Measurements from ENCODE around the gene SKAP1.
A peak's percentile ranks its signal among the peaks of the same experiment; 100 is the strongest.
"Not testable (repeated sequence)": the region's sequence is repeated elsewhere in the genome, so short reads cannot be mapped to it uniquely, and the experiment has no call there.

SKAP1 gene

DNA sequence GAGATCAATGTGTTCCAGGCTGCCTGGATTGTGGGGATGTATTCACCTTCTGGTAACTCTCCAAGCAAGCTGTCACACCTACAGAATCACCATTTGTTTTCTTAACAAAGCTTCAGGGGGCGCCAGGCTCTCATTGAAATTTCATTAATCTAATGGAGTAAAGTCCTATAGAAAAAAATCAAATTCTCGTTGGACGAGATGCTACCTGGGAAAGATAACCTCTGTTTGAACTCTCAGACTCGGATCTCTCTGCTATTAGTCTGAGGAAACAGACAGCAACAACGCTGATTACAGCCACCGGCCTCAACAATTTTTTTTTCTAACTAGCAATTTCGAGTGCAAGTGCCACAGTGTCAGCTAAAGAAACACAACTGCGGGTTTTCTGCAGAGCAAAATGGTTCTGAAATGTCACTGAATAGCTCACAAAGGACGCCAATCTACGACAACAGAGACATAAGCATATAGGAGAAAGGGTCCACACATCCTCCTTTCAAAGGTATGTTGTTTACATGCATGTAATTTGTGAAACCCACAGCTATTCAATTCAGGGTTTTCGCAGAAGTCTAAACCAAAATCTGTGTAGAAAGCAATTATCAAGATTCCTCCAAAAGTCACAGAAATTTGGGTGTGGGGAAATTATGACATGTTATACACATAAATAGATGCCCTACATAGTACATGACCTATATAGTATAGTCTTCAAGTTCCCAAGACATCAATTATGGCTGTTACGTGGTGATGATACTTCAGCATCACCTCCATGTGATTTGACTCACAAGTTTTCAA is 135.8 kb downstream of the SKAP1 start:
- Histone ChIP-seq H4K20me1 (ENCODE audit: insufficient read depth, low read length) (no peaks in the 10 kb centered on the region), H2AFZ (ENCODE audit: low read depth, low read length) (no peak overlapping the region), H3K4me2 (ENCODE audit: low read length) (peak overlapping the region; percentile 74; the same call in 1 of the 2 replicates), H3K4me1 (ENCODE audit: low read length) (peaks cover 24% of the 10 kb centered on the region), H3K9me3 (ENCODE audit: insufficient read depth, low read length) (no peaks in the 10 kb centered on the region), H3K36me3 (replicated peaks; ENCODE audit: low read depth, low read length) (no peaks in the 10 kb centered on the region), H3K27me3 (ENCODE audit: low read depth, low read length) (no peaks in the 10 kb centered on the region), H3K79me2 (ENCODE audit: low read length) (no peaks in the 10 kb centered on the region), H3K27ac (ENCODE audit: low read length) (no peak overlapping the region), H3K9ac (ENCODE audit: low read length) (no peak overlapping the region), H3K4me3 (ENCODE audit: low read length) (no peak overlapping the region)
- TF ChIP-seq, protein P1, sequence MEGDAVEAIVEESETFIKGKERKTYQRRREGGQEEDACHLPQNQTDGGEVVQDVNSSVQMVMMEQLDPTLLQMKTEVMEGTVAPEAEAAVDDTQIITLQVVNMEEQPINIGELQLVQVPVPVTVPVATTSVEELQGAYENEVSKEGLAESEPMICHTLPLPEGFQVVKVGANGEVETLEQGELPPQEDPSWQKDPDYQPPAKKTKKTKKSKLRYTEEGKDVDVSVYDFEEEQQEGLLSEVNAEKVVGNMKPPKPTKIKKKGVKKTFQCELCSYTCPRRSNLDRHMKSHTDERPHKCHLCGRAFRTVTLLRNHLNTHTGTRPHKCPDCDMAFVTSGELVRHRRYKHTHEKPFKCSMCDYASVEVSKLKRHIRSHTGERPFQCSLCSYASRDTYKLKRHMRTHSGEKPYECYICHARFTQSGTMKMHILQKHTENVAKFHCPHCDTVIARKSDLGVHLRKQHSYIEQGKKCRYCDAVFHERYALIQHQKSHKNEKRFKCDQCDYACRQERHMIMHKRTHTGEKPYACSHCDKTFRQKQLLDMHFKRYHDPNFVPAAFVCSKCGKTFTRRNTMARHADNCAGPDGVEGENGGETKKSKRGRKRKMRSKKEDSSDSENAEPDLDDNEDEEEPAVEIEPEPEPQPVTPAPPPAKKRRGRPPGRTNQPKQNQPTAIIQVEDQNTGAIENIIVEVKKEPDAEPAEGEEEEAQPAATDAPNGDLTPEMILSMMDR (IDR thresholded peaks at IDR 0.05; ENCODE audit: low read depth, low read length): no peak
- TF ChIP-seq EZH2phosphoT487 (IDR thresholded peaks at IDR 0.05; ENCODE audit: low read depth): no peak

DNA sequence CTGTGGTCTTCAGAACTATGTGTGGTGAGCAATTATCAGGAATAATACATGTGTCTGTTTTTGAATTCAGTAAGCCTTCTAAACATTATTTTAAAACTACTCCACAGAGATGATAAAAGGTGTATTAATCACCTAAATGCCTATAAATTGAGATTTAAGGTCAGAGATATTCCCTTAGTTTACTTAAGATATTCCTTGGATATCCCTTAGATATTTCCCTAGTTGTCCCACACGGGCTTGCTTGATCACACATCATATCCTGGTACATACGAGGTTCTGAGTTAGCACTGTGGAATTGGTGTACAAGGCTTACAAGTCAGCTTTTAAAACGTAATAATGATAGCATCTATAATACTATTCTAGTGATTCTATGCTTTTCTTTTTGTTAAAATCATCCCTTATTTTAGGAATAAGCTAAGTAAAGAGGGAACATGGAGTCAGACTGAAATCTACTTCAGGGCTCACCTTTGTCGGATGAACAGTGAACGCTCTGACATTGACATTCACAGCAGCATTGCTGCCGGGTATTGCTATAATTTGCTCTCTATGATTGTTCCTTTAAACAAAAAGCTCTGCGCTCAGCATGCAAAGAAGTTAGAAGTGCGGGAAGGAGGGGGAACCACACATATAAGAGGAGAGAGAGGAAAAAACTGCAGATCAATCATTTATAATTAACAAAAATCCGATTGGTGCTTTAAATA is 136.5 kb downstream of the SKAP1 start:
- no peaks in the 10 kb centered on the region for H3K36me3 ChIP-seq (replicated peaks; ENCODE audit: low read depth, low read length)
- H4K20me1 ChIP-seq (ENCODE audit: insufficient read depth, low read length): no peaks in the 10 kb centered on the region
- H3K27me3 ChIP-seq (ENCODE audit: low read depth, low read length): no peaks in the 10 kb centered on the region
- peaks cover 21% of the 10 kb centered on the region for H3K4me1 ChIP-seq (ENCODE audit: low read length)
- H3K4me2 ChIP-seq (ENCODE audit: low read length): no peak overlapping the region
- H3K27ac ChIP-seq (ENCODE audit: low read length): no peak overlapping the region
- H3K9me3 ChIP-seq (ENCODE audit: insufficient read depth, low read length): no peaks in the 10 kb centered on the region
- TF ChIP-seq EZH2phosphoT487 (IDR thresholded peaks at IDR 0.05; ENCODE audit: low read depth): no peak
- TF ChIP-seq, protein P1 (IDR thresholded peaks at IDR 0.05; ENCODE audit: low read depth, low read length): no peak
- no peak overlapping the region for H3K9ac ChIP-seq (ENCODE audit: low read length)
- no peaks in the 10 kb centered on the region for H3K79me2 ChIP-seq (ENCODE audit: low read length)
- no peak overlapping the region for H3K4me3 ChIP-seq (ENCODE audit: low read length)
- no peak overlapping the region for H2AFZ ChIP-seq (ENCODE audit: low read depth, low read length)

DNA sequence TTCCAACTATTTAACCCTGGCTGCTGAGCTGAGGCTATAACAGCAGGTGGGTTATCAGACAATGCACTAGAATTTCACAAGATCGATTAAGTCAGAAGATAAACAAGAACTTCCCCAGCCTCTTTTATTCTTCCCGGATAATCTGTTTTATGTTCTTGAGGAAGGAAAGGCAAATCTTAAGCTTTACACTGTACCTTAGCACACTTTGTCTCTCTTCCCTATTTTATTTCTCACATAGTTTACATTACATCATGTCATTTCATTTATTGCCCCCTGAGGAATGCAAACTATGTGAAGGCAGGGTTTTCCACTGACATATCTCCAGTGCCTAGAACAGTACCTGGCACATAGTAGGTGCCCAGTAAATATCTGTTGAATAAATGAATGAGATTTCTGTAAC is 139.6 kb downstream of the SKAP1 start:
- no peaks in the 10 kb centered on the region for H3K9me3 ChIP-seq (ENCODE audit: insufficient read depth, low read length)
- H3K36me3 ChIP-seq (replicated peaks; ENCODE audit: low read depth, low read length): no peaks in the 10 kb centered on the region
- H3K4me2 ChIP-seq (ENCODE audit: low read length): no peak overlapping the region
- peaks cover 8% of the 10 kb centered on the region for H3K4me1 ChIP-seq (ENCODE audit: low read length)
- no peaks in the 10 kb centered on the region for H4K20me1 ChIP-seq (ENCODE audit: insufficient read depth, low read length)
- no peak overlapping the region for H2AFZ ChIP-seq (ENCODE audit: low read depth, low read length)
- no peak overlapping the region for H3K27ac ChIP-seq (ENCODE audit: low read length)
- no peak overlapping the region for H3K4me3 ChIP-seq (ENCODE audit: low read length)
- no peaks in the 10 kb centered on the region for H3K27me3 ChIP-seq (ENCODE audit: low read depth, low read length)
- TF ChIP-seq EZH2phosphoT487 (IDR thresholded peaks at IDR 0.05; ENCODE audit: low read depth): no peak
- TF ChIP-seq, protein P1 (IDR thresholded peaks at IDR 0.05; ENCODE audit: low read depth, low read length): no peak
- H3K9ac ChIP-seq (ENCODE audit: low read length): no peak overlapping the region
- H3K79me2 ChIP-seq (ENCODE audit: low read length): no peaks in the 10 kb centered on the region

DNA sequence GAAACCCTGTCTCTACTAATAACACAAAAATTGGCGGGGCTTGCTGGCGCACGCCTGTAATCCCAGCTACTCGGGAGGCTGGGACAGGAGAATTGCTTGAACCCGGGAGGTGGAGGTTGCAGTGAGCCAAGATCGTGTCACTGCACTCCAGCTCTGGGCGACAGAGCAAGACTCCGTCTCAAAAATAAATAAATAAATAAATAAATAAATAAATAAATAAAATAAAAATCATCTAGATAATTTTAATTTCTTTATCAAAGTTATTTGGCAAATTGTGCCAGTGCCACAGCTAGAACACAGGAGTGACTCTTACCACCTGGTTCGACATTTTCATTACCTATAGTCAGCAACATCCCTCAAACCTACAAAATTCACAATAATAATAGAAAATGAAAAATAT is 143.1 kb downstream of the SKAP1 start:
- H3K36me3 ChIP-seq (replicated peaks; ENCODE audit: low read depth, low read length); H4K20me1 ChIP-seq (ENCODE audit: insufficient read depth, low read length); H3K4me3 ChIP-seq (ENCODE audit: low read length); H3K27me3 ChIP-seq (ENCODE audit: low read depth, low read length); H3K4me2 ChIP-seq (ENCODE audit: low read length); H3K79me2 ChIP-seq (ENCODE audit: low read length); H2AFZ ChIP-seq (ENCODE audit: low read depth, low read length); H3K9ac ChIP-seq (ENCODE audit: low read length); H3K27ac ChIP-seq (ENCODE audit: low read length); H3K9me3 ChIP-seq (ENCODE audit: insufficient read depth, low read length); H3K4me1 ChIP-seq (ENCODE audit: low read length): not testable (repeated sequence)
